Measurements from ENCODE around the gene NCAPH2. TPM values are rescaled to one million over a fixed set of nuclear protein-coding genes. Genes with fewer than 3 reads are reported as not detected.
"Not testable (repeated sequence)": the region's sequence is repeated elsewhere in the genome, so short reads cannot be mapped to it uniquely, and the experiment has no call there.

NCAPH2 gene
- total and polyA plus RNA-seq, 9 of the 15 experiments (the other 6 are each of a cell fraction or from before 2014, with no cell fraction given): 3.6 to 88.6 (median 32.4) TPM

DNA sequence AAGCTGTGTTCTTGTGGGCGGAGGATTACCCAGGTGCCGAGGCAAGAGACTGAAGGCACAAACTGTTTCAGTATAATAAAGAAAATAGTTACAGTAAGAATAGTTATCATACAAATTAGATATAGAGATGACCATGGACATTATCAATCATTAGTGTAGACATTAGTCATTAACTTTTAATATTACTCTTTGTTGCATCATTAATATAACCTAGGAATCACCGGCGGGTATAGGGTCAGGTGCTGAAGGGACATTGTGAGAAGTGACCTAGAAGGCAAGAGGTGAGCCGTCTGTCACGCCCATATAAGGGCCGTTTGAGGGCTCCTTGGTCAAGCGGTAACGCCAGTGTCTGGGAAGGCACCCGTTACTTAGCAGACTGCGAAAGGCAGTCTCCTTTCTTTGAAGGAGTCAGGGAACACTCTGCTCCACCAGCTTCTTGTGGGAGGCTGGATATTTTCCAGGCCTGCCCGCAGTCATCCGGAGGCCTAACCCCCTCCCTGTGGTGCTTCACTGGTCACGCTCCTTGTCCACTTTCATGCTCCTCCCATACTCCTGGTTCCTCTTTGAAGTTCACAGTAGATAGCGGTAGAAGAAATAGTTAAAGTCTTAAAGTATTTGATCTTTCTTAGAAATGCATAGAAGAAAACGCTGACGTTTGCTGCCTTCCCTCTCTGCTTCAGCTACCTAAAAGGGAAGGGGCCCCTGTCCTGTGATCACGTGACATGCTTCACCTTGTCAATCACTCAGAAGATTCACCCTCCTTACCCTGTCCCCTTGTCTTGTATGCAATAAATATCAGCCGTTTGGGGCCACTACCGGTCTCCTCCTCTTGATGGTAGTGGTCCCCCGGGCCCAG is 26.1 kb downstream of the NCAPH2 start:
- H3K27me3 ChIP-seq (ENCODE audit: control insufficient read depth in 2 of 2, insufficient read depth in 2 of 2, low read length in 2 of 2); H4K20me1 ChIP-seq (replicated peaks; ENCODE audit: control insufficient read depth, insufficient read depth, low read length); H3K36me3 ChIP-seq (ENCODE audit: control insufficient read depth, insufficient read depth, low read length); CTCF ChIA-PET (ENCODE audit: low intra/inter-chr PET ratio); H3K9me1 ChIP-seq (ENCODE audit: control insufficient read depth, insufficient read depth, low read length); in situ Hi-C loops (cut with MboI); H3K79me2 ChIP-seq (ENCODE audit: control insufficient read depth, insufficient read depth, low read length); BruUV-seq (replicated peaks); H3K9me3 ChIP-seq (replicated peaks; ENCODE audit: control insufficient read depth, insufficient read depth, low read depth, low read length); H3K4me3 ChIP-seq: not testable (repeated sequence)
- FAIRE-seq (peak; percentile 80), DNase-seq (ENCODE audit: extremely low read depth in 1 of 4, low spot score in 3 of 4) (peak in 1 of 4 experiments; percentile 58), ATAC-seq (peak; percentile 62)
- peak overlapping the region; percentile 55 for H3K4me2 ChIP-seq (ENCODE audit: insufficient read depth, low read length)
- POLR2A ChIA-PET: interaction anchor here (0.6 to 0.8 kb wide), 2 partner anchors 23 to 29 kb away, joined by 3 to 4 read pairs; no protein-coding TSS in a partner anchor
- peak overlapping the region; percentile 74 for H3K27ac ChIP-seq (ENCODE audit: extremely low read depth, low read depth, low read length)
- intact Hi-C loops (cut with micrococcal nuclease): loop anchor here (1.0 kb wide), 1 partner anchor 8 kb away; no protein-coding TSS in a partner anchor
- peak overlapping the region in 1 of 2 experiments; percentile 25; a peak in 1 of 4 replicates for H3K9ac ChIP-seq (ENCODE audit: insufficient read depth in 1 of 2, low read depth in 2 of 2, low read length in 2 of 2)
- WGBS (ENCODE audit: insufficient coverage, low coverage, missing lambda C conversion rate): under 1% methylated on average over 21 of the region's 21 CpGs
- H3K4me1 ChIP-seq (replicated peaks in 1 of 2; ENCODE audit: control insufficient read depth in 2 of 2, insufficient read depth in 2 of 2, low read length in 2 of 2): peaks cover 12 to 41% of the 10 kb centered on the region in 2 experiments; a peak in 4 of 5 replicates
- H2AFZ ChIP-seq (ENCODE audit: low read depth, low read length): peak overlapping the region; percentile 20
- TF ChIP-seq POLR2H (tag; IDR thresholded peaks at IDR 0.05; ENCODE audit: low read depth) (peak; percentile 62; the same call in 1 of the 2 replicates), MECOM (CRISPR knock-in tag; IDR thresholded peaks at IDR 0.05) (peak; percentile 75), ZNF644 (tag; IDR thresholded peaks at IDR 0.05; ENCODE audit: low read depth) (0 out of 2 replicates have a peak, but pooled peaks have one; percentile 16), BHLHE40 (IDR thresholded peaks at IDR 0.05; ENCODE audit: low read length) (peak; percentile 80), L3MBTL2 (IDR thresholded peaks at IDR 0.05) (peak; percentile 61), MAZ (CRISPR knock-in tag; conservative IDR thresholded peaks at IDR 0.05 in 1 of 2, IDR thresholded peaks at IDR 0.05 in 1 of 2) (0 out of 4 replicates have a peak, but pooled peaks of 1 of the 2 experiments have one; percentile 32), SRF (CRISPR knock-in tag; IDR thresholded peaks at IDR 0.05) (peak in 1 of 2 experiments; percentile 98; a peak in 3 of 4 replicates), CEBPG (CRISPR knock-in tag; IDR thresholded peaks at IDR 0.05) (peak; percentile 79), CEBPG (tag; conservative IDR thresholded peaks at IDR 0.05 in 1 of 2, IDR thresholded peaks at IDR 0.05 in 1 of 2) (peak; percentile 44 to 80; a peak in 3 of 4 replicates)
- TF ChIP-seq, protein P1, sequence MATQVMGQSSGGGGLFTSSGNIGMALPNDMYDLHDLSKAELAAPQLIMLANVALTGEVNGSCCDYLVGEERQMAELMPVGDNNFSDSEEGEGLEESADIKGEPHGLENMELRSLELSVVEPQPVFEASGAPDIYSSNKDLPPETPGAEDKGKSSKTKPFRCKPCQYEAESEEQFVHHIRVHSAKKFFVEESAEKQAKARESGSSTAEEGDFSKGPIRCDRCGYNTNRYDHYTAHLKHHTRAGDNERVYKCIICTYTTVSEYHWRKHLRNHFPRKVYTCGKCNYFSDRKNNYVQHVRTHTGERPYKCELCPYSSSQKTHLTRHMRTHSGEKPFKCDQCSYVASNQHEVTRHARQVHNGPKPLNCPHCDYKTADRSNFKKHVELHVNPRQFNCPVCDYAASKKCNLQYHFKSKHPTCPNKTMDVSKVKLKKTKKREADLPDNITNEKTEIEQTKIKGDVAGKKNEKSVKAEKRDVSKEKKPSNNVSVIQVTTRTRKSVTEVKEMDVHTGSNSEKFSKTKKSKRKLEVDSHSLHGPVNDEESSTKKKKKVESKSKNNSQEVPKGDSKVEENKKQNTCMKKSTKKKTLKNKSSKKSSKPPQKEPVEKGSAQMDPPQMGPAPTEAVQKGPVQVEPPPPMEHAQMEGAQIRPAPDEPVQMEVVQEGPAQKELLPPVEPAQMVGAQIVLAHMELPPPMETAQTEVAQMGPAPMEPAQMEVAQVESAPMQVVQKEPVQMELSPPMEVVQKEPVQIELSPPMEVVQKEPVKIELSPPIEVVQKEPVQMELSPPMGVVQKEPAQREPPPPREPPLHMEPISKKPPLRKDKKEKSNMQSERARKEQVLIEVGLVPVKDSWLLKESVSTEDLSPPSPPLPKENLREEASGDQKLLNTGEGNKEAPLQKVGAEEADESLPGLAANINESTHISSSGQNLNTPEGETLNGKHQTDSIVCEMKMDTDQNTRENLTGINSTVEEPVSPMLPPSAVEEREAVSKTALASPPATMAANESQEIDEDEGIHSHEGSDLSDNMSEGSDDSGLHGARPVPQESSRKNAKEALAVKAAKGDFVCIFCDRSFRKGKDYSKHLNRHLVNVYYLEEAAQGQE (IDR thresholded peaks at IDR 0.05; ENCODE audit: borderline replicate concordance): peak; percentile 39; the same call in 1 of the 2 replicates
- TF ChIP-seq, protein P1 (CRISPR knock-in tag; IDR thresholded peaks at IDR 0.05; ENCODE audit: low read depth): not testable (repeated sequence)
